Measurements from ENCODE around the gene UBE2E1.

DNA sequence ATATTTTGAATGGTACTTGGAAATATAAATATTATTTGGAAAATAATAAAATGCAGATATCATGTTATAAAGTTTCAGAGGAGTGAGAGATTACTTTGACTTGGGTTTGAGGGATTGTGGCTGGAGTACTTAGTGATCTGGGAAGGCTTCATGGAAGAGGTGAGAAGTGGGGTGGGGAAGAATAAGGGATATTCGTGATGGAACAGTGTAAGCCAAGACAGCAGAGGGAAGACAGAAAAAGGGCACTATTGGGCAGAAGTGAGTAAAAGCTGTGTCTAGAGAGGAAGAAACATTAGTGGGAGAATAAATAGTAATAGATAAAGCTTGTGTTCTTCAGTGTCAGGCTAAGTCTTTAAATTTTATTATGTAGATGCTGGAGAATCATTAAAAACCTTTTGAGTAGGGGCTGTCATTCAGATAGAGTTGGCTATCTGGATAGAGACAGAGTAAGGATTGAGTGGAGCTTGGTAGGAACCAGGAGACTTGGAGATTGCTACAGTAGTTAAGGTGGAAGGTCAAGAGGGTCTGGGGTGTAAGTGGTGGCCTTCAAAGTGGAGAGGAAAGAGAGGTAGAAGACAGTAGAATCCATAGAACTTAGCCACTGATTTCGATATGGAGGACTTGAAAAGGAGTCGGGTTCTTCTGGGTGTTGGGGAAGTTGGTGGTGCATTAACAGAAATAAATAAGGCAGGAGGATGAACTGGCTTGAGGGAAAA, 11.9 kb downstream of the UBE2E1 start:
- no peak for TF ChIP-seq POLR2A (IDR thresholded peaks at IDR 0.05)
- TF ChIP-seq, protein P1, sequence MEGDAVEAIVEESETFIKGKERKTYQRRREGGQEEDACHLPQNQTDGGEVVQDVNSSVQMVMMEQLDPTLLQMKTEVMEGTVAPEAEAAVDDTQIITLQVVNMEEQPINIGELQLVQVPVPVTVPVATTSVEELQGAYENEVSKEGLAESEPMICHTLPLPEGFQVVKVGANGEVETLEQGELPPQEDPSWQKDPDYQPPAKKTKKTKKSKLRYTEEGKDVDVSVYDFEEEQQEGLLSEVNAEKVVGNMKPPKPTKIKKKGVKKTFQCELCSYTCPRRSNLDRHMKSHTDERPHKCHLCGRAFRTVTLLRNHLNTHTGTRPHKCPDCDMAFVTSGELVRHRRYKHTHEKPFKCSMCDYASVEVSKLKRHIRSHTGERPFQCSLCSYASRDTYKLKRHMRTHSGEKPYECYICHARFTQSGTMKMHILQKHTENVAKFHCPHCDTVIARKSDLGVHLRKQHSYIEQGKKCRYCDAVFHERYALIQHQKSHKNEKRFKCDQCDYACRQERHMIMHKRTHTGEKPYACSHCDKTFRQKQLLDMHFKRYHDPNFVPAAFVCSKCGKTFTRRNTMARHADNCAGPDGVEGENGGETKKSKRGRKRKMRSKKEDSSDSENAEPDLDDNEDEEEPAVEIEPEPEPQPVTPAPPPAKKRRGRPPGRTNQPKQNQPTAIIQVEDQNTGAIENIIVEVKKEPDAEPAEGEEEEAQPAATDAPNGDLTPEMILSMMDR (IDR thresholded peaks at IDR 0.05 in 8 of 11, conservative IDR thresholded peaks at IDR 0.05 in 3 of 11) = no peak
- TF ChIP-seq POLR2AphosphoS5 (IDR thresholded peaks at IDR 0.05) = no peak
